ENCODE results near the gene RAB11FIP5.
"Not testable (repeated sequence)": the region's sequence is repeated elsewhere in the genome, so short reads cannot be mapped to it uniquely, and the experiment has no call there.

RAB11FIP5 gene

GRCh38 chr2:73069855-73070642 lies 42.7 kb downstream of the RAB11FIP5 start:
- DNase-seq: no peak

DNA sequence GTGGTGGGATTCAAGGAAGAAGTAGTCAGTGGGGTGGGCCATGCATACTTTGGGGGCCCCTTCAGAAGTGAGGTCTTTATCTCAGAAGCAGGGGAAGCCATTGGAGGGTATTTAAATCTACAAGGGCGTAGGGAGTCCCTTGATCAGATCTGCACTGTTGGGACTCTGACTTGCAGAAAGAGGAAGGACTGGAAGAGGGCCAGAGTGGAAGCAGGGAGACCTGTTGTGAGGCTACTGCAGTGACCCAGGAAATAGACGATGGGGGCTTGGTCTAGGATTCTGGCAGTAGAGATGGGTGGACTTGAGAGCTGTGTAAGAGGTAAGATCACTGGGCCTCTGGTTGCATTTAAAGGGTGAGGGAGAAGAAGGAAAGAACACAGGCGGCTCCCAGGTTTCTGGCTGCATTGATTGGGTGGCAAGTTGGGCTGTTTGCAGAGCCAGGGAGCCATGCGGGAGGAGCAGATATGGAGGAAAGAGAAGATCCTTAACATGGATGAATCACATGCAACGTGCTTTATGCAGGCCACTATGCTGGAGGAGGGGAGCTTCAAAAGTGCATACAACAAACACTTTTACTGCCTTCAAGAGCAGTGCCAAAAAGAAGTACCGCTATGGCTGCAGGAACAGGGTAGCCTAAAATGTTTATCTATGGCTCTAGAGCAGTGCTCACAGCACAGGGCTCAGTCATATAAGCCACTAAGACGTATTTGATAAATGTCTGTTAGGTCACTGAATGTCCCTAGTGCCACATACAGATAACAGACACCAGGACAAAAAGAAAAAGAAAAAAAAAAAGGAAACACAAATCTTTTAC lies 43.5 kb downstream of the RAB11FIP5 start:
- DNase-seq: no peak

DNA sequence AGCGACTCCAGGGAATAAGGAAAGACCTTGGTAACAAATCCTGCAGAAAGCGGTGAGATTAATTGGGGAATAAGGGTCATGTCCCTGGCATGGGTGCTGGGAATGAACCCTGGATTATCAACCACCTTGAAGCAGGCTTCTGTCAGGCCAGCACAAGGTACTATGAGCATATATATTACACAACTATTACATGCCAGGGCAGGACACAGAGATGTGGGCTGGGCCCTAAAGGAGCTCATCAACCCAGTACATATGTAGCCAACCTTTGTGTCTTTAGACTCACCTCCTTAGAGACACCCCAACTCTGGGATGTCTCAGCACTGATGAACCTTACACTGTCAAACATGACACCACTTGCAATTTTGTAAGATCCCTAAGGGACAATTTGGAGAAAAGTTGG lies 44.6 kb downstream of the RAB11FIP5 start:
- DNase-seq: no peak

GRCh38 chr2:73067043-73067442 lies 45.7 kb downstream of the RAB11FIP5 start:
- DNase-seq: no peak

- not testable (repeated sequence) for DNase-seq
Measured at GRCh38 chr2:73065070-73065469, 47.7 kb downstream of the RAB11FIP5 start.

- no peak for DNase-seq
Measured at GRCh38 chr2:73063909-73064875, 48.6 kb downstream of the RAB11FIP5 start.

DNA sequence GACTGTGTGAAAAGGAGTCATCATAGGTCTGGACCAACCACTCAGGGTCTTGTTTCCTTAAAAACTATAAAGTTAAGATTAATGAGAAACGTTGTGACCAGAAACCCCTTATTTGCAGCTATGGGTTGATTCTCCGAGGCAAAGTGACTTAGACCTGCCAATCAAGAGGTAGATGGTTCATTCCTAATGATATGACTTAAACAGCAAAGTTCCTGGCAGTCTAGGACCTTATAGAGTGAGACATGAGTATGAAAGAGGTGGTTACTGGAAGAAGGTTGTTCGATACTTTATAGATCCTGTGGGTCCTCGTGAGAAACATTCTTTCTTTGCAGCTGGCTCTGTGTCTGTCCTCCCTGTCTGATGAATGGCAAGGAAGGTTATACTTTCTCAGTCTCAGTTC lies 49.3 kb downstream of the RAB11FIP5 start:
- DNase-seq: no peak

DNA sequence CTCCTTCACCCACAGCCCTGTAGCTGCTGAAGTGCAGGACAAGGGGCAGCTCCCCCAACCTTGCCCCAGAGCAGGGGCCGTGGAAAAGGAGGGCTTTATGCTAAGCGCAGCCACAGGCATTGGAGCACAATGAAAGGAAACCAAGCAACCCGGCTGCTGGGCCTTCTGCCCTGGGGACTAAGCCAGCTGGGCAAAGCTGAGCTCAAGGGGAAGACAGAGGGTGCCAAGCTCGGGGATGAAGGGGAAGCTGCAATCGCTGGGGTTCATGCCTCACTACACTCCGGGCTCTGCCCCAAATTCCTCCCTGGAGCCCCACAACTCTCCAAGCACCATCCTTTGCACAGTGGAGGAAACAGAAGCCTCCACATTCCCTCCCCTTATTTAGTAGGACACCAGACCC lies 53.6 kb downstream of the RAB11FIP5 start:
- no peak for DNase-seq

- no peak for DNase-seq
Measured at GRCh38 chr2:73054980-73055379, 57.8 kb downstream of the RAB11FIP5 start.

GRCh38 chr2:73053316-73054114 lies 59.2 kb downstream of the RAB11FIP5 start:
- no peak for DNase-seq

DNA sequence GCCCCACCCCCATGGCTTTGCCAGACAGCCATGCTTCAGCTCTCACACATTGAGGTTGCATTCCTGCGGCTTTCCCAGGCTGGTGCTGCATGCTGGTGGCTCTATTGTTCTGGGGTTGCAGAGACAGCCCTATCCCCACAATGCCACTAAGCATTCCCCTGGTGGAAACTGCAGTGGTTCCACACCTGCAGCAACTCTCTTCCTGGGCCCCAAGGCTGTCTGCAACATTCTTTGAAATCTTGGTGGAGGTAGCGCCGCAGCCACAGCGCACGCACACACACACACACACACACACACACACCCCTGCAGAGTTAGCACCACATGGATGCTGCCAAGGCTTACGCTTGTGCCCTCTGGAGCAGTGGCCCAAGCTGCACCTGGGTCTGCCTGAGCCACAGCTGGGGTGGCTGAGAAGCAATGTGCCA lies 62.6 kb downstream of the RAB11FIP5 start:
- no peak for DNase-seq

DNA sequence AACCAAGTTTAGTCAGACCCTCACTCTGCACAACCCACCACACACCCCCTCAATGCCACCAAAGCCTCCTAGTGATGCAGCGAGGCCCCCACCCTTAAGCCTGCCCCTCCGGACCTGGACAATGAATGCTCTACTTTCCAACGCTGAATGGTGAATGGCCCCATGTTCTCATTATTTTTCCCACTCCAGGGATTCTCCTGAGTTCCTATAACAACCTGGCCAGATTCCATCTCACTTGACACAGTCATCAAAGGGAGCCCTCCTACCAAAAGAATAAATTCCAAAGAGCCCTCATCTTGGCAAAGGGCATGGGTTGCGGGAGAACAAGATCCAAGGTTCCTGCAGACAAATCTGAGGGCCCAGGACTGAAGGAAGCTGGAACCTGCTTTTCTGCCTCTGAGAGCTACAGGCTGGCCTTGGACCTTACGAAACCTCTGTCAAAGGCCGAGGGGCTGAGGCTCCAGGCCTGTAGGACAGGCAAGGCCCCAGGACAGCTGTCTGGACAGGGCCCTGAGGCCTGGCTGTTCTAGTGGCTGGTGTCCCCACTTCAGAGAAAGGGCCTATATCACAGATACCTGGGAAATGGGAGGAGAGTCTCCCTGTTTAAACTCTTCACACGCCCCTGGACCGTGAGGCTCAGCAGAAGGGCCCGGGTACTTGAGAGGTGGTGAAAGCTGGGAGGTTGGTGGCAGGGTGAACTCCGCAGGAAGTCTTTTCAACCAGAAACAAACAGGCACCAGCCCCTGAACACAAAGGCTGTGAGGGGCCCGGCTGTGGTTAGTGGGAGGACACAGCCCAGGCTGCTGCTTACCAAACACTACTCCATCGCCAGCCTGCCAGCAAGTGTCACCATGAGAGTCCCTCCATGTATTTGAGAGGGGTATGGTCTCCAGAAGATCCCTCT lies 68.6 kb downstream of the RAB11FIP5 start:
- no peak for DNase-seq

- no peak for DNase-seq
Measured at GRCh38 chr2:73043276-73043675, 69.5 kb downstream of the RAB11FIP5 start.

DNA sequence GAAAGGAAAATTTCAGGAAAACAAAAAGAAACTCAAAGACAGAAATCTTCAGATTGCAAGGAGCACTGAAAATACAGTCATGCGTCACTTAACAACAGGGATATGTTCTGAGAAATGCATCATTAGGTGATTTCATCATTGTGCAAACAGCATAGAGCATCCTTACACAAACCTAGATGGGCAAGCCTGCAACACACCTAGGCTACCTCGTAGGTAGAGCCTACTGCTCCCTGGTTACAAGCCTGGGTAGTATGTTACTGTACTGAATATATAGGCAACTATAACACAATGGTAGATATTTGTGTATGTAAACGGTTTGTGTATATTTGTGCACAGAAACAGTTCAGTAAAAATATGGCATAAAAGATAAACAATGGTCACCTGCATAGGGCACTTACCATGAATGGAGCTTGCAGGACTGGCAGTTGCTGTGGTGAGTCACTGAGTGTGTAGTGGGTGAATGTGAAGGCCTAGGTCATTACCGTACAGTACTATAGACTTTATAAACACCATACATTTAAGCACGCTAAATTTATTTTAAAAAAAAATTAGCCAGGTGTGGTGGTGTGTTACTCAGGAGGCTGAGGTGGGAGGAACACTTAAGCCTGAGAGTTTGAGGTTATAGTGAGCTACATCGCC lies 74.7 kb downstream of the RAB11FIP5 start:
- DNase-seq: no peak

GRCh38 chr2:73036766-73037165 lies 76.0 kb downstream of the RAB11FIP5 start:
- no peak for DNase-seq

DNA sequence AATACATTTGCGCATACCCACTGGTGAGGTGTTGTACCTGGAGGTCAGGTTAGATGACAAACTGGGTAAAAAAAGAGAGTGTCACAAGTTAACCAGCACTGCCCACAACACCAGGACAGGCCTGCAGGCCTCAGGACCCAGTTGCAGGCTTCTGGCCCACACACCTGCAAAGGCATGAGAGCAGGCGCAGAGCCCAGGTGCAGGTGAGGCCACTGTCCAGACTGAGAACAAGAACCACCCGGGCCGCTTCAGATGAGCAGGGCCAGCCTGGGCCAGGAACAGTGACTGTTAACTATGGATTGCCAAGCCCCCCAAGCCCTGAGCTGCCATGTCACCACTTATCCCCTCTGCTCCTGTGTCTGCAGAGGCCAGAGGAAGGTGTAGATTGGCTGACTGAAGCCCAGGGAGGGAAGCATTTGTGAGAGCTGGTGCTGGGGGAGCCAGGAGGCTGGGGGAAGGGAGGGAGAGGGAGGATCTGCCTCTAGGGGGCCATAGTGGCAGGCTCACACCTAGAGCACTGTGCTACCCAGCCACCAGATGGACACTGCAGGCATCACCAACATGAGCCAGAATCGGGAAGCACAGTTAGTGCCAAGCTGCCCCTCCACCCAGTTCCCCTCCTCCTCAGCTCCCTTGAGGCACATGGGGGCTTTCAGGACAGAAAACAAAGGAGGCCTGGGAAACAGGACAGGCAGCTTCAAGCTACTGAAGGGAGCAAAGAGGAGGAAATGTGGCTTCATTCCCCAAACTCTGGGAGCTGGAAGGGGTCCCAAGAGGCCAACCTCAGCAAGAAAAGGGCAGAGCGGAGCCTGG lies 76.6 kb downstream of the RAB11FIP5 start:
- no peak for DNase-seq

DNA sequence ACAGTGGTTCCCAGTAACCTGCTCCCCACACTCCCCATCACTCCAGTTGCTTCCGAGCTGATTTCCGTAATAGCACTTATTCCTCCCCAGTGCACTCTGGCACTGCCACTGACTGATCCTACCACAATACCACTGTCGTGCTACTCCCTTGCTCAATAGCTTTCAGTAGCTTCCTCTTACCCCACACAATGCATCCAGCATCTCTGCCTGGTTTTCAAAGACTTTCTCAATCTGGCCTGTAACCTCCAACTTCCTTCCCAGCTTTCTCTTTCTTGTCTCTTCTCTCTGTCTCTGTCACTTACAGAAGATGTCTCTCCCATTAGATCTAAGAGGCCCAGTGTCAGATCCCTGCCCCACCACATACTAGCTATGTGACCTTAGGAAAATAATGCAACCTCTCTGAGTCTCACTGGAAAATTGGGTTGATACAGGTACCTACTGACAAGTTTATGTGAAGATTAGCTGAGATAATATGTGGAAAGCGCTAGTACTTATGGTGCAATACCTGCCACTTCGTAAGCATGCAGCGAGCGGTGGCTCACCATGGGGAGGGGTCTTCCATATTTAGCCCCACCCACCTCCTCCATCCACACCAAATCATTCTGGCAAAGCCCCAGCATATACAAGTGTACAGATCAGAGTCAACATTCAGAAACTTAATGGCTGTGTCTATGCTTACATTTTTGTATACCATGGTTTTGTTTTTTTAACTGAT lies 77.9 kb downstream of the RAB11FIP5 start:
- no peak for DNase-seq

- no peak for DNase-seq
Measured at GRCh38 chr2:73033766-73034381, 78.9 kb downstream of the RAB11FIP5 start.
